BLaER1 (cell line): ENCODE data around the gene KXD1.
"Not testable (repeated sequence)": the region's sequence is repeated elsewhere in the genome, so short reads cannot be mapped to it uniquely, and the experiment has no call there.

Experiments used
- H3K27ac ChIP-seq: shearing (Covaris generic); formaldehyde crosslinking; 2 replicates; pipeline ENCODE4 v1.8.1; 2022
- H3K27me3 ChIP-seq: shearing (Covaris generic); formaldehyde crosslinking; 2 replicates; pipeline ENCODE4 v1.8.1; 2022
- H3K36me3 ChIP-seq: shearing (Covaris generic); formaldehyde crosslinking; 2 replicates; pipeline ENCODE4 v1.8.1; 2022
- H3K4me1 ChIP-seq: shearing (Covaris generic); formaldehyde crosslinking; 2 replicates; pipeline ENCODE4 v1.8.1; 2022
- H3K4me2 ChIP-seq: shearing (Covaris generic); formaldehyde crosslinking; 2 replicates; pipeline ENCODE4 v1.8.1; 2022
- H3K4me3 ChIP-seq: shearing (Covaris generic); formaldehyde crosslinking; 2 replicates; pipeline ENCODE4 v1.8.1; 2022
- H3K9ac ChIP-seq: shearing (Covaris generic); formaldehyde crosslinking; 2 replicates; pipeline ENCODE4 v1.8.1; 2022
- H3K9me3 ChIP-seq: shearing (Covaris generic); formaldehyde crosslinking; 2 replicates; pipeline ENCODE4 v1.8.1; 2022
- H4K20me1 ChIP-seq: shearing (Covaris generic); formaldehyde crosslinking; 2 replicates; pipeline ENCODE4 v1.8.1; 2022
- Cebpa-rat ChIP-seq: shearing (Covaris generic); IDR thresholded peaks from 2 replicates; pipeline ENCODE4 v1.8.1; 2022

Gene KXD1

DNA sequence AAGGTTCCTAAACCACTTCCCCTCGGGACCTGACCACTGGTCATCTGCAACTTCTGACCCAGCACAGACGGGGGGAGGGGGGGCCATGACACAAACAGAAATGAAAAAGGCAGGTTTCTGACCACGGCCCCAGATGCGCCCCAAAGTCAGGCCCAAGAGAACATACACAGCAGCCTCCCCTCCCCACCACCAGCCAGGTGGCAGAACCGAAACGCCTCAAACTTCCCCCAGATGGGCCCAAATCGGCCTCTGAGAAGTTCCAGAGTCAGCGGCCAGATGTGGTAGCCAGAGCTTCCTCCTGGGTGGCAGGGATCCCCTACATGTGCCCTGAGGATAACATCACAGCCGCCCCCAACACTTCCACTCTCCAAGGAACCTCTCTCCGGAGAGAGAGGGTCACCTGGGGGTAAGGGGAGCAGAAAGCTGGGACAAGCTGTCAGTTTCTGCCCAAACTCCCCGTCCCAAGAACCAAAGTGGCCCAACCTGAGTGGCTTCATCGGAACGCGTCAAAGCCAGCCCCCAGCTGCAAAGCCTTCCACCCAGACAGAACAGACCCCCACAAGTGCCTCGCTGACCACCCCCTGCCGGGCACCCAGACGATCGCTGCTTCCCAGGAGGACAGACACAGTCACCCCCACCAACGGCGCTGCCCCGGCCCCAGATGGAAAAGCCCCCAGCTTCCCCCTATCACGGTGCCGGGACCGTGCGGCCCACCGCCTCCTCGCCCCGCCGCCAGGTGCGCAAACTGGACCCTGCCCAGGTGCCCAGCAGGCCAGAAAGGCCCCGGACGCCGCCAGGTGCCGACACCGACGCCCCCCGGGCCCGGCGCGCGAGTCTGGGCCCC is 36.6 kb upstream of the KXD1 start:
- Histone ChIP-seq H4K20me1 (peaks cover 54% of the 10 kb centered on the region), H3K27me3 (no peaks in the 10 kb centered on the region), H3K27ac (peak overlapping the region; percentile 96), H3K4me3 (peak overlapping the region; percentile 100), H3K36me3 (peaks cover 2% of the 10 kb centered on the region; the same call in 1 of the 2 replicates), H3K4me1 (peaks cover 34% of the 10 kb centered on the region), H3K4me2 (peak overlapping the region; percentile 99), H3K9me3 (no peaks in the 10 kb centered on the region), H3K9ac (peak overlapping the region; percentile 98)
- TF ChIP-seq Cebpa-rat, result no peak

DNA sequence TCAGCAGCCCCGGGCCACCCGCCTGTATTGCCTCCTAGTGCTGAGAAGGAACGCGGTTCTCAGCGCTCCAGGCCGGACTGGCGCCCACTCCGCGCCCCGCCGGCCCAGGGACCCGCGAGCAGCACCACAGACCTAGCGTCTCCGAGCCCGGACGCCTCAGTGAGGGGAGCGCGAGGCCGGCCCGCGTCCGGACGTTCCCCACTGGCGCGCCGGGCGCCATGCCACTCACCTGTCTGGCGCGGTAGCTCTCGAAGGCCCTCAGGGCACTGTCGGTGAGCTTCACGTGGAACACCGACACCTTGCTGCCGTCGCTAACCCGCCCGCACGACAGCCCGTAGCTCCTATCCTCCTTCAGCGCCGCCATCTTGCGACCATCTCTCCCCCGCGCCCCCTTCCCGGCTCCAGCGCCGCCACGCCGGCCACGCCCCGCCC is 36.0 kb upstream of the KXD1 start, which contains the start of gene ELL:
Gene ELL, minus strand, starts transcription at position 379 of the 432 bp plus-strand sequence. Its CDS starts 15 bp downstream, at position 364.
- H3K27me3 ChIP-seq, result no peaks in the 10 kb centered on the region
- peaks cover 29% of the 10 kb centered on the region for H3K4me1 ChIP-seq
- no peaks in the 10 kb centered on the region for H3K9me3 ChIP-seq
- H3K9ac ChIP-seq, result peak within 1 kb of the TSS; percentile 98
- no peak for TF ChIP-seq Cebpa-rat
- H3K27ac ChIP-seq, result peak within 1 kb of the TSS; percentile 96
- H4K20me1 ChIP-seq, result peaks cover 48% of the 10 kb centered on the region
- peak within 1 kb of the TSS; percentile 100 for H3K4me3 ChIP-seq
- H3K4me2 ChIP-seq, result peak within 1 kb of the TSS; percentile 99
- H3K36me3 ChIP-seq, result no peaks in the 10 kb centered on the region

DNA sequence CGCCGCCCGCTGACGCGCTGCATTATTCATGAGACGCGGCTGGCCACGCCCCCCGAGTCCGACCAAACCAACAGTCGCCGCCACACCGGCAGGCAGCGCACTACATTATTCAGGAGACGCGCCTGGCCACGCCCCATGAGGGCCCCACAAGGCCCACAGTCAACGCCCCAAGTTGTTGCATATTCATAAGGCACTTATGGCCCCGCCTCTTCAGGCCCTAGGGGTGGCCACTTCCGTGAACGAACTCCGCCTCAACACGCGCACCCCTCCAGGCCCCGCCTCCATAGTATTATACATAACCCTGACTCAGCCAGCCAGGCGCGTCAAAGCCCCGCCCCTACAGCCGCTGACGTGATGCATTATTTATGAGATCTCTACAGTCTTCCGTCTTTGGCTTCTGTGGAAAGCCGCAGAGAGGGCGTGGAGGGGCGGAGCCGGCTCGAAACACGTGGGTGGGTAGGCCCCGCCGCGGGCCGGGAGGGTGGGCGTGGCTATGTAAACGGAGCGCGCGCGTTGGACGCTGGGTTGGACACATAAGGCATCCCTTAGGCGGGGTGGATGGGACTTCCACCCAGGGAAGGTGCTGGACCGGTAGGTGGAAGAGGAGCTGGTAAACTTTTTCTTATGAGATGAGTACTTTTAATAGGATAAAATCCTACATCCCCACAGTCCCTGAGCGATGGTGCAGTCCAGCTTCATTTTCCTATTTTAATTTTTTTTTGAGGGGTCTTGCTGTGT is 35.4 kb upstream of the KXD1 start:
- Histone ChIP-seq H3K9me3 (no peaks in the 10 kb centered on the region), H3K4me2 (peak overlapping the region; percentile 46), H3K27ac (peak overlapping the region; percentile 96), H3K36me3 (no peaks in the 10 kb centered on the region), H3K4me3 (peak overlapping the region; percentile 100), H3K27me3 (no peaks in the 10 kb centered on the region), H3K9ac (peak overlapping the region; percentile 98), H4K20me1 (peaks cover 42% of the 10 kb centered on the region), H3K4me1 (peaks cover 25% of the 10 kb centered on the region)
- no peak for TF ChIP-seq Cebpa-rat

DNA sequence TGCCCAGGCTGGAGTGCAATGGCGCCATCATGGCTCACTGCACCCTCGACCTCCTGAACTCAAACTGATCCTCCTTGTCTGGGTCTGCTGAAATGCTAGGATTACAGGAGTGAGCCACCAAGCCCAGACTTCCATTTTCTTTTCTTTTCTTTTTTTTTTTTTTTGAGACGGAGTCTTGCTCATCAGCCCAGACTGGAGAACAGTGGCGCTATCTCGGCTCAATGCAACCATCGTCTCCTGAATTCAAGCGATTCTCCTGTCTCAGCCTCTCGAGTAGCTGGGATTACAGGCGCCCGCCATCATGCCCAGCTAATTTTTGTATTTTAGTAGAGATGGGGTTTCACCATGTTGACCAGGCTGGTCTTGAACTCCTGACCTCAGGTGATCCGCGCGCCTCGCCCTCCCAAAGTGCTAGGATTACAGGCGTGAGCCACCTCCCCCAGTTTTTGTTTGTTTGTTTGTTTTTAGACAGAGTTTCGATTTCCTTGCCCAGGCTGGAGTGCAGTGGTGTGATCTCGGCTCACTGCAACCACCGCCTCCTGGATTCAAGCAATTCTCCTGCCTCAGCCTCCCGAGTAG is 34.7 kb upstream of the KXD1 start:
- Histone ChIP-seq H3K9ac (peak overlapping the region; percentile 60; the same call in 1 of the 2 replicates), H4K20me1 (peaks cover 36% of the 10 kb centered on the region), H3K4me1 (peaks cover 24% of the 10 kb centered on the region), H3K27ac (peak overlapping the region; percentile 80), H3K4me3 (peak overlapping the region; percentile 26; the same call in 1 of the 2 replicates), H3K4me2 (peak overlapping the region; percentile 46)
- not testable (repeated sequence) for H3K27me3 ChIP-seq, H3K9me3 ChIP-seq, H3K36me3 ChIP-seq

DNA sequence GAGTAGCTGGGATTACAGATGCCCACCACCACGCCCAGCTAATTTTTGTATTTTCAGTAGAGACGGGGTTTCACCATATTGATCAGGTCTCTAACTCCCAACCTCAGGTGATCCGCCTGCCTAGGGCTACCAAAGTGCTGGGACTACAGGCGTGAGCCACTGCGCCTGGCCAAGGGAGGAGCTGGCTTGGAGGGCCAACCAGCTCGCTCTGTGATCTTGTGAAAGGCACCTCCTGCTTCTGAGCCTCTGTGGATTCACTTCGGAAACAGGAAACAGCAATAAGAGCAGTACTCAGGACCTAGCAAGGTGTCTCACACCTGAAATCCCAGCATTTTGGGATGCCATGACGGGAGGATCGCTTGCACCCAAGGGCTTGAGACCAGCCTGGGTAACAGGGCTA is 33.8 kb upstream of the KXD1 start:
- Histone ChIP-seq H3K9me3 (no peaks in the 10 kb centered on the region), H3K4me2 (no peak overlapping the region), H3K36me3 (no peaks in the 10 kb centered on the region; the same call in 1 of the 2 replicates), H4K20me1 (peaks cover 27% of the 10 kb centered on the region), H3K4me3 (no peak overlapping the region), H3K4me1 (peaks cover 15% of the 10 kb centered on the region), H3K27me3 (no peaks in the 10 kb centered on the region), H3K27ac (no peak overlapping the region), H3K9ac (no peak overlapping the region)
- no peak for TF ChIP-seq Cebpa-rat

DNA sequence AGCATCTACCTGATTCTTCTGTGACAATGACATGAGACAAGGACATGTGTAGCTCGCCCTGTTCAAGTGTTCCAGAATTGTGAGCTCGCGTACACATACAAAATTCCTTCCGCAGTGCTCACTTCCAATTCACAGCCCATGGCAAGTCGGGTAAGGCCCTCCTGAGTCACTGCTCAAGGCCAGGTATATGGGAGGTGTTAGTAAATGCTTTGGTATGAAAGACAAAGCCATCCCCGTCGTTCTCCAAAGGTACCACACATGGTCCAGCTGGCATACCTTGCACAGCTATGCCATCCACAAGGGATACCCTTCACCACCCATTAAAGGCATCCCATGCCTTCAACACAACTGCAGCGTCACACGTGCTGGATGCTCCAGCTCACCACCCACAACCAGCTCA is 31.4 kb upstream of the KXD1 start:
- Histone ChIP-seq H3K9me3 (no peaks in the 10 kb centered on the region), H3K9ac (no peak overlapping the region), H3K4me1 (no peaks in the 10 kb centered on the region), H4K20me1 (peaks cover 5% of the 10 kb centered on the region), H3K4me2 (no peak overlapping the region), H3K4me3 (no peak overlapping the region), H3K36me3 (peaks cover 15% of the 10 kb centered on the region), H3K27ac (no peak overlapping the region), H3K27me3 (no peaks in the 10 kb centered on the region)
- TF ChIP-seq Cebpa-rat, result no peak

DNA sequence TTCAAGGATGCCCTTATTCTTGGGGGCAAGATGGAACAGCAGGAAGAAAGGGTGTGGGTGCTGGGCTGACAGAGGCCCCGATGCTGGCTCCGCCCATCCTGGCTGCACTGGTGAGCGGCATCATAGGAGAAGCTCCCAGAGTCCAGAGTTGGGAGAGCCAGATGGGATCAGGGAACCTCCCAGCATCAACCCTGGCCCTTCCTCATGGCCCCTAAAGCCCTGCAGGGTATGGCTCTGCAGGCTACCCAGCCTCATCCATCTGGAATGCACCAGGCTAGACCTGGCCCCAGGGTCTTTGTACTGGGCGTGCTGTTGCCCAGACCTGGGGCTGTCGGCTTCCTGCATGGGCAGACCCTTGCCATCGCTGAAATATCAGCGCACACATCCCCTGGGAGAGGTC is 27.9 kb upstream of the KXD1 start:
- H3K36me3 ChIP-seq, result peaks cover 44% of the 10 kb centered on the region
- H3K4me1 ChIP-seq, result no peaks in the 10 kb centered on the region
- no peak overlapping the region; the same call in 1 of the 2 replicates for H3K9ac ChIP-seq
- TF ChIP-seq Cebpa-rat, result no peak
- no peak overlapping the region for H3K4me3 ChIP-seq
- no peak overlapping the region for H3K27ac ChIP-seq
- H3K9me3 ChIP-seq, result no peaks in the 10 kb centered on the region
- H4K20me1 ChIP-seq, result peaks cover 11% of the 10 kb centered on the region; the same call in 1 of the 2 replicates
- H3K4me2 ChIP-seq, result no peak overlapping the region
- no peaks in the 10 kb centered on the region for H3K27me3 ChIP-seq

DNA sequence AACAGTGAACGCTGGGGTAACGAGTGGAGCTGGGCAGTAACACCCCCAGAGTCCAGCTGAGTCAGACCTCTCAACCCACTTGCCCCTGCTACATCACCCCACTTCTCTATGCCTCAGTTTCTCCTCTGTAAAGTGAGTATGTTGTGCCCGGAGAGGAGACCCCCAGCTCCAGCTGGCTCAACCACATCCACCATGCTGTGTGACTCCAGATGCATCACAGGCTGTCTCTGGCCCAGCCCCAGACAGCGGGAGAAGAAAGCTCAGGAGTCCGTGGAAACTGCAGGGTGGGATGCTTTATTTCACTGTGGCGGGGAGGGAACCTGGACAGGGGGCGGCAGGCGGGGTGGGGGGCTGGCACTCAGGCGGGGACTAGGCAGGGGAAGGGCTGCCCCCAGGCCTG is 26.2 kb upstream of the KXD1 start:
- H3K4me1 ChIP-seq, result no peaks in the 10 kb centered on the region
- peaks cover 16% of the 10 kb centered on the region; the same call in 1 of the 2 replicates for H4K20me1 ChIP-seq
- no peaks in the 10 kb centered on the region for H3K9me3 ChIP-seq
- H3K4me3 ChIP-seq, result no peak overlapping the region
- no peak overlapping the region for H3K9ac ChIP-seq
- peaks cover 61% of the 10 kb centered on the region for H3K36me3 ChIP-seq
- no peak overlapping the region for H3K27ac ChIP-seq
- H3K4me2 ChIP-seq, result no peak overlapping the region
- TF ChIP-seq Cebpa-rat, result no peak
- no peaks in the 10 kb centered on the region for H3K27me3 ChIP-seq

DNA sequence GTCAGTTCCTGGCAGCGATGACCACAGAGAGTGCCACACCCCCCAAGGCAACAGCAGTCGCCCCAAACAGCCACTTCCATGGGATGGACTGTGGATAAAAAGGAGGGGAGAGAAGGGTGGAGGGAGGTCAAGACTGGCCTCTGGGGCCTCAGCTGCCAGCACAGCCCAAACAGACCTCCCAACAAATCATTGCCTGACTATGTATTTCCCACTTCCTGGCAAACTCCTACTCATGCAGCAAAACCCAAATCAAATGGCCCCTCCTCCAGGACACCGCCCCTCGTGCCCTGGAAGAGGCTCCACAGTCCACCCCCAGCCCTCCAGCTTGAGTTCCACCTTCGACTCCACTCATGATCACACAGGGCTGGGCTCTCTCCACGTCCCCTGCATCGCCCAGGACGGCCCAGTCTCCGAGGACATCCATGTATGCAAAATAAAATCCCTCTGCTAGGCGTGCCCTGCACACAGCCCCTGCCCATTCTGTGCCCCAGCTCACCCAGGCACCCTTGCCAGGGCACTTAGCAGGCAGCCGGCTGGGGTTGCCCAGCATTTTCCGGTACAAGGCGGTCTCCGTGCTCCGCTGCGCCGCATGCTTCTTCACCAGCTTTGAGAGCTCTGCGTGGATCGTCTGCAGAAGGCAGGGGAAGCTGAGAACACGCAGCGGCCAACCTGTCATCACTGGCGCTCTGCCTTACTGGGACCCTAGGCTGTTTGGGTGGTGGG is 25.3 kb upstream of the KXD1 start:
- no peaks in the 10 kb centered on the region for H3K27me3 ChIP-seq
- H3K4me3 ChIP-seq, result no peak overlapping the region
- H3K4me2 ChIP-seq, result no peak overlapping the region
- no peak overlapping the region for H3K9ac ChIP-seq
- no peaks in the 10 kb centered on the region for H3K9me3 ChIP-seq
- H3K4me1 ChIP-seq, result no peaks in the 10 kb centered on the region
- H3K27ac ChIP-seq, result no peak overlapping the region
- H4K20me1 ChIP-seq, result peaks cover 21% of the 10 kb centered on the region; the same call in 1 of the 2 replicates
- TF ChIP-seq Cebpa-rat, result no peak
- peaks cover 69% of the 10 kb centered on the region for H3K36me3 ChIP-seq
